ENCODE data around the gene ITGB5. TPM values are rescaled to one million over a fixed set of nuclear protein-coding genes. Genes with fewer than 3 reads are reported as not detected.

The ITGB5 gene
- total and polyA plus RNA-seq, 2 donors (not counting 3 experiments of a cell fraction or from before 2014, with no cell fraction given): 144 to 170 TPM

- no peaks in the 10 kb centered on the region for H4K20me1 ChIP-seq (replicated peaks; ENCODE audit: control insufficient read depth, extremely low read depth, insufficient read depth, low read length)
- DNase-seq (ENCODE audit: low read depth, low spot score) (peak; percentile 76), FAIRE-seq (peak; percentile 73)
- no peak overlapping the region for H3K4me2 ChIP-seq (ENCODE audit: insufficient read depth, low read length)
- peaks cover 2 to 4% of the 10 kb centered on the region in 2 experiments for H3K36me3 ChIP-seq (ENCODE audit: control insufficient read depth in 2 of 2, extremely low read depth in 1 of 2, insufficient read depth in 2 of 2, low read length in 2 of 2)
- no peaks in the 10 kb centered on the region for H3K9me1 ChIP-seq (replicated peaks; ENCODE audit: control insufficient read depth, extremely low read depth, insufficient read depth, low read length)
- no peak overlapping the region for H3K4me3 ChIP-seq (replicated peaks in 1 of 3; ENCODE audit: insufficient read depth in 1 of 3, low read depth in 1 of 3, low read length in 3 of 3)
- no peaks in the 10 kb centered on the region for H3K79me2 ChIP-seq (ENCODE audit: control insufficient read depth, insufficient read depth, low read length)
- H2AFZ ChIP-seq (ENCODE audit: low read depth, low read length): no peak overlapping the region
- no peak for TF ChIP-seq CTCF (IDR thresholded peaks at IDR 0.05; ENCODE audit: extremely low read depth in 1 of 2, insufficient read depth in 1 of 2, low read depth in 1 of 2, low read length in 2 of 2)
- no peak for TF ChIP-seq JUN (IDR thresholded peaks at IDR 0.05; ENCODE audit: borderline replicate concordance, insufficient read depth, insufficient read length, low read depth)
- no peak for TF ChIP-seq MAX (IDR thresholded peaks at IDR 0.05; ENCODE audit: insufficient read depth, insufficient read length)
- no peak for TF ChIP-seq EZH2 (IDR thresholded peaks at IDR 0.05; ENCODE audit: borderline replicate concordance, low read depth, low read length, severe bottlenecking)
- TF ChIP-seq FOS (IDR thresholded peaks at IDR 0.05; ENCODE audit: borderline replicate concordance, insufficient read depth, low read length): no peak
- no peak for TF ChIP-seq POLR2A (IDR thresholded peaks at IDR 0.05; ENCODE audit: low read depth, low read length)
- no peak for TF ChIP-seq GATA2 (IDR thresholded peaks at IDR 0.05; ENCODE audit: insufficient read depth, insufficient read length, low read depth, low read length)
- TF ChIP-seq POLR2AphosphoS5 (IDR thresholded peaks at IDR 0.05; ENCODE audit: insufficient read depth, low read depth, low read length): no peak
- TF ChIP-seq MYC (IDR thresholded peaks at IDR 0.05; ENCODE audit: low read depth, low read length): no peak
- H3K27me3 ChIP-seq (ENCODE audit: control insufficient read depth in 2 of 2, insufficient read depth in 2 of 2, low read length in 2 of 2): no peaks in the 10 kb centered on the region
- no peak overlapping the region for H3K9ac ChIP-seq (replicated peaks; ENCODE audit: extremely low read depth, insufficient read depth, low read length)
- CTCF ChIA-PET: interaction anchor here (1.1 to 3.1 kb wide), 4 partner anchors 13 to 101 kb away, joined by 4 to 19 read pairs (median 13); no protein-coding TSS in a partner anchor
- H3K4me1 ChIP-seq (ENCODE audit: control insufficient read depth, extremely low read depth, insufficient read depth, low read length): peaks cover 8% of the 10 kb centered on the region
- POLR2A ChIA-PET: no interaction called here
- BruUV-seq (replicated peaks): no TSS peak
- dilution Hi-C loops (cut with MboI; ENCODE audit: extremely low pct_ligation_motif_present, low sequenced_read_pairs): no loop called here
- no peak overlapping the region for H3K27ac ChIP-seq (ENCODE audit: insufficient read depth, low read depth, low read length)
- no peaks in the 10 kb centered on the region for H3K9me3 ChIP-seq (replicated peaks; ENCODE audit: control insufficient read depth, insufficient read depth, low read length)
- intact Hi-C loops (cut with micrococcal nuclease): no loop called here
Observed at GRCh38 chr3:124800511-124801258, 86.5 kb downstream of the ITGB5 start.

All from endothelial cell of umbilical vein (primary cell).